Lower leg skin (tissue), 3 donors: ENCODE measurements around the gene DPP10.

ENCODE experiments used
- CTCF ChIP-seq, 3 donors: fragments of 450-650 bp; IDR thresholded peaks; one replicate each; pipeline ENCODE4 v1.5.1; 2016; ENCODE audit warnings: antibody characterized with exemption in 3 of 3, mild to moderate bottlenecking in 3 of 3, moderate library complexity in 2 of 3
- POLR2A ChIP-seq, 2 donors: fragments of 450-650 bp; IDR thresholded peaks; one replicate each; pipeline ENCODE4 v1.6.1; 2016 to 2017; ENCODE audit warnings: antibody characterized with exemption in 2 of 2, mild to moderate bottlenecking in 1 of 2, moderate library complexity in 1 of 2

GRCh38 chr2:115554153-115554552 lies 1111.7 kb downstream of the DPP10 start:
- TF ChIP-seq CTCF (IDR thresholded peaks at IDR 0.05) (no peak), POLR2A (IDR thresholded peaks at IDR 0.05) (no peak)
